Loucy (cell line): ENCODE results near the gene RWDD4.
A peak's percentile ranks its signal among the peaks of the same experiment; 100 is the strongest.

Experiments used
- H2AFZ ChIP-seq: fragments of 200-600 bp; sonication (generic); 2 replicates; pipeline ENCODE4 v1.6.0; 2016; ENCODE audit warnings: antibody characterized with exemption, mild to moderate bottlenecking, low read length, moderate library complexity
- H3F3A ChIP-seq: fragments of 200-600 bp; 2 replicates; pipeline ENCODE4 v1.6.0; 2016; ENCODE audit warnings: antibody characterized with exemption, low read depth, mild to moderate bottlenecking
- H3K27me3 ChIP-seq: fragments of 200-600 bp; sonication (generic); 2 replicates; pipeline ENCODE4 v1.6.1; 2014; ENCODE audit warnings: low read length, mild to moderate bottlenecking; ENCODE audit not compliant: insufficient read depth, poor library complexity, severe bottlenecking
- H3K36me3 ChIP-seq: fragments of 200-600 bp; sonication (generic); 2 replicates; pipeline ENCODE4 v1.6.1; 2016; ENCODE audit warnings: low read length; ENCODE audit not compliant: insufficient read depth
- H3K4me1 ChIP-seq: fragments of 200-600 bp; sonication (generic); 2 replicates; pipeline ENCODE4 v1.5.1; 2014; ENCODE audit warnings: low read length, mild to moderate bottlenecking; ENCODE audit not compliant: insufficient read depth, poor library complexity, severe bottlenecking
- H3K4me2 ChIP-seq: fragments of 200-600 bp; sonication (generic); 2 replicates; pipeline ENCODE4 v1.6.0; 2014; ENCODE audit warnings: antibody characterized with exemption, low read length, low read depth, mild to moderate bottlenecking; ENCODE audit not compliant: poor library complexity, severe bottlenecking
- H3K4me3 ChIP-seq: fragments of 200-600 bp; sonication (generic); 2 replicates; pipeline ENCODE4 v1.5.1; 2014; ENCODE audit warnings: low read length, mild to moderate bottlenecking, mixed read lengths; ENCODE audit not compliant: poor library complexity, severe bottlenecking
- H3K79me2 ChIP-seq: fragments of 200-600 bp; sonication (generic); 2 replicates; pipeline ENCODE4 v1.6.1; 2014; ENCODE audit warnings: low read length; ENCODE audit not compliant: insufficient read depth
- H3K9ac ChIP-seq: fragments of 200-600 bp; sonication (generic); 2 replicates; pipeline ENCODE4 v1.6.0; 2014; ENCODE audit warnings: mild to moderate bottlenecking, low read depth, low read length, moderate library complexity; ENCODE audit not compliant: poor library complexity, severe bottlenecking
- H3K9me2 ChIP-seq: fragments of 200-600 bp; sonication (generic); replicated peaks from 2 replicates; pipeline ENCODE4 v1.6.1; 2016; ENCODE audit warnings: low read depth, low read length, mixed read lengths
- H3K9me3 ChIP-seq: fragments of 200-600 bp; sonication (generic); 2 replicates; pipeline ENCODE4 v1.6.1; 2014; ENCODE audit warnings: mild to moderate bottlenecking, antibody characterized with exemption, low read length, low read depth; ENCODE audit not compliant: insufficient read depth
- H4K20me1 ChIP-seq: fragments of 200-600 bp; sonication (generic); 2 replicates; pipeline ENCODE4 v1.6.0; 2014; ENCODE audit warnings: antibody characterized with exemption, low read length, mild to moderate bottlenecking; ENCODE audit not compliant: insufficient read depth, poor library complexity, severe bottlenecking
- EZH2phosphoT487 ChIP-seq: fragments of 200-600 bp; IDR thresholded peaks from 2 replicates; pipeline ENCODE4 v1.6.1; 2018; ENCODE audit warnings: antibody characterized with exemption, mild to moderate bottlenecking, moderate library complexity, borderline replicate concordance
- TF ChIP-seq, protein P1 (sequence below): fragments of 200-600 bp; sonication (generic); conservative IDR thresholded peaks from 2 replicates; pipeline ENCODE4 v1.5.1; 2014; ENCODE audit warnings: mild to moderate bottlenecking, antibody characterized with exemption, low read length

The RWDD4 gene

DNA sequence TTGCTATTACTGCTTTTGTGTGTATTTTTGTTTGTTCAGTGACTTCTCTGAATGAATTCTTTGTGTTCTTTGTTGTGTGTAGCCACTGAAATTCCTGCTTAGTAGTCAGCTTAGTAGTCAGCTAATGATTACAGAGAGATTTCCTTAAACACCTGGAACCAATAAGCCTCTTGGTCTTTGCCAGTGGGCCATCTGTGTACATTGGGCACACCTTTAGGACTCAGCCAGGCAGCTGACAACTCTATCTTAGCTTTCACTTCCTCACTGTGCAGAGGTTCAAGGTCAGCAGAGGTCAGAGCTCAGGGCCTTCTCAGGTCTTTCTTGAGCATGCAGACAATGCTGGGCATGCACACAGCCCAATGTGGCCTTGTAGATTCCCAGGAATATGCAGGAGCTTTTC is 59.3 kb downstream of the RWDD4 start:
- Histone ChIP-seq H3K9me3 (no peaks in the 10 kb centered on the region), H4K20me1 (no peaks in the 10 kb centered on the region), H3K79me2 (no peaks in the 10 kb centered on the region), H3K9me2 (no peaks in the 10 kb centered on the region), H3K36me3 (no peaks in the 10 kb centered on the region), H3K4me3 (no peak overlapping the region), H3K4me2 (no peak overlapping the region), H2AFZ (0 out of 2 replicates have a peak overlapping the region, but pooled peaks have one; percentile 11), H3K4me1 (no peaks in the 10 kb centered on the region), H3K27me3 (no peaks in the 10 kb centered on the region), H3K9ac (no peak overlapping the region), H3F3A (no peaks in the 10 kb centered on the region)
- TF ChIP-seq, protein P1, sequence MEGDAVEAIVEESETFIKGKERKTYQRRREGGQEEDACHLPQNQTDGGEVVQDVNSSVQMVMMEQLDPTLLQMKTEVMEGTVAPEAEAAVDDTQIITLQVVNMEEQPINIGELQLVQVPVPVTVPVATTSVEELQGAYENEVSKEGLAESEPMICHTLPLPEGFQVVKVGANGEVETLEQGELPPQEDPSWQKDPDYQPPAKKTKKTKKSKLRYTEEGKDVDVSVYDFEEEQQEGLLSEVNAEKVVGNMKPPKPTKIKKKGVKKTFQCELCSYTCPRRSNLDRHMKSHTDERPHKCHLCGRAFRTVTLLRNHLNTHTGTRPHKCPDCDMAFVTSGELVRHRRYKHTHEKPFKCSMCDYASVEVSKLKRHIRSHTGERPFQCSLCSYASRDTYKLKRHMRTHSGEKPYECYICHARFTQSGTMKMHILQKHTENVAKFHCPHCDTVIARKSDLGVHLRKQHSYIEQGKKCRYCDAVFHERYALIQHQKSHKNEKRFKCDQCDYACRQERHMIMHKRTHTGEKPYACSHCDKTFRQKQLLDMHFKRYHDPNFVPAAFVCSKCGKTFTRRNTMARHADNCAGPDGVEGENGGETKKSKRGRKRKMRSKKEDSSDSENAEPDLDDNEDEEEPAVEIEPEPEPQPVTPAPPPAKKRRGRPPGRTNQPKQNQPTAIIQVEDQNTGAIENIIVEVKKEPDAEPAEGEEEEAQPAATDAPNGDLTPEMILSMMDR, result no peak
- TF ChIP-seq EZH2phosphoT487, result no peak

DNA sequence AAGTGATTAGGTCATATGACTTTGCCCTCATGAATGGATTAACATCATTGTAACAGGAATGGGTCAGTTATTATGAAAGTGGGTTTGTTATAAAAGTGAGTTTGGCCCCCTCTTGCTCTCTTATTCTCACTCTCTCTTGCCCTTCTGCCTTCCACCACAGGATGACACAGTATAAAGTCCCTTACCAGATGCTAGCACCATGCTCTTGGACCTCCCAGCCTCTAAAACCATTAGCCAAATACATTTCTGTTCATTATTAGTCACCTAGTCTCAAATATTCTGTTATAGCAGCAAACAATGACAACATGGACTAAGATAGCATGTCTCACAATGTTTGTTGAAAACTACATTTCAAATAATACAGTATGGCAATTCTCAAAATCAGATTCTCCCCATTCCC is 59.7 kb downstream of the RWDD4 start:
- TF ChIP-seq, protein P1, result no peak
- no peak for TF ChIP-seq EZH2phosphoT487
- no peak overlapping the region for H3K4me3 ChIP-seq
- no peaks in the 10 kb centered on the region for H3K79me2 ChIP-seq
- no peaks in the 10 kb centered on the region for H3K4me1 ChIP-seq
- no peaks in the 10 kb centered on the region for H3K36me3 ChIP-seq
- no peak overlapping the region for H3K4me2 ChIP-seq
- no peaks in the 10 kb centered on the region for H3K27me3 ChIP-seq
- H3K9me2 ChIP-seq, result no peaks in the 10 kb centered on the region
- H4K20me1 ChIP-seq, result no peaks in the 10 kb centered on the region
- H3F3A ChIP-seq, result no peaks in the 10 kb centered on the region
- 0 out of 2 replicates have a peak overlapping the region, but pooled peaks have one; percentile 11 for H2AFZ ChIP-seq
- H3K9ac ChIP-seq, result no peak overlapping the region
- no peaks in the 10 kb centered on the region for H3K9me3 ChIP-seq

DNA sequence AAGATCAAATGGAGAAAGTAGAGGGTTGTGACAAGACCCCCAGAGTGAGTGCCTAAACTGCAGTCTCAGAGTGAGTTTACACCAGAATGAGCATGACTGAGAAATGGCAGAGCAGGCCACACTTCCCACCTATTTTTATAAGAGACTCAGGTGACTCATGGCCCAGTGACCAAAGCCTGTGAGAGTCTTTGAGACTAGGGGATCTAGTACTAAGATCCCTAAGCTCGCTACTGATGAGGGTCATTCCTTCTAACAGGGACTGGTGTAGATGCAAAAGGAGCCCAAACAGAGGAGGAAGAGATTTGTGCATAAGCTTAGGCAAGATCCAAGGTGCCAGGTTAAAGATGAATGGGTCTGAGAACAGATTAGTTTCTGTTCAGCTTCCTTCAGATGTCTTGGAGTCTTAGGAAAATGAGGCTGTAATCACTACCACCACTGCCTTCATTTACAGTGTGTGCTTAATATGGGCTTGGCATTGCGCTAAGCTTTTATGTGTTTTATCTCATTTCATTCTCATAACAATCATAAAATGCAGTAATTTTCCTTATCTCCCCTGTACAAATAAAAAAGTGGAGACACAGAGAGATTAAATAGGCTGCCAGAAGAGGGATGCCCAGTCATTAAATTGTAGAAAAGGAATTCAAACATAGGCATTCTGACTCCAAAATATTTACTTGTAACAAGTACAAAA is 62.8 kb downstream of the RWDD4 start:
- Histone ChIP-seq H3K4me2 (no peak overlapping the region), H3K9me3 (no peaks in the 10 kb centered on the region), H3F3A (no peaks in the 10 kb centered on the region), H3K36me3 (no peaks in the 10 kb centered on the region), H4K20me1 (no peaks in the 10 kb centered on the region), H3K9ac (no peak overlapping the region), H3K79me2 (no peaks in the 10 kb centered on the region), H3K27me3 (no peaks in the 10 kb centered on the region), H3K4me3 (no peak overlapping the region), H3K4me1 (no peaks in the 10 kb centered on the region), H2AFZ (no peak overlapping the region), H3K9me2 (no peaks in the 10 kb centered on the region)
- TF ChIP-seq, protein P1, result no peak
- no peak for TF ChIP-seq EZH2phosphoT487
